HG03108 (cell line): Measurements from ENCODE around the gene SEPTIN3.
A peak's percentile ranks its signal among the peaks of the same experiment; 100 is the strongest.
"Not testable (repeated sequence)": the region's sequence is repeated elsewhere in the genome, so short reads cannot be mapped to it uniquely, and the experiment has no call there.

Experiments
- ATAC-seq: cut with Tn5 transposase; IDR thresholded peaks from one replicate; pipeline ENCODE4 v1.9.1; 2021; ENCODE audit warnings: moderate library complexity; ENCODE audit not compliant: unreplicated experiment

Gene SEPTIN3

DNA sequence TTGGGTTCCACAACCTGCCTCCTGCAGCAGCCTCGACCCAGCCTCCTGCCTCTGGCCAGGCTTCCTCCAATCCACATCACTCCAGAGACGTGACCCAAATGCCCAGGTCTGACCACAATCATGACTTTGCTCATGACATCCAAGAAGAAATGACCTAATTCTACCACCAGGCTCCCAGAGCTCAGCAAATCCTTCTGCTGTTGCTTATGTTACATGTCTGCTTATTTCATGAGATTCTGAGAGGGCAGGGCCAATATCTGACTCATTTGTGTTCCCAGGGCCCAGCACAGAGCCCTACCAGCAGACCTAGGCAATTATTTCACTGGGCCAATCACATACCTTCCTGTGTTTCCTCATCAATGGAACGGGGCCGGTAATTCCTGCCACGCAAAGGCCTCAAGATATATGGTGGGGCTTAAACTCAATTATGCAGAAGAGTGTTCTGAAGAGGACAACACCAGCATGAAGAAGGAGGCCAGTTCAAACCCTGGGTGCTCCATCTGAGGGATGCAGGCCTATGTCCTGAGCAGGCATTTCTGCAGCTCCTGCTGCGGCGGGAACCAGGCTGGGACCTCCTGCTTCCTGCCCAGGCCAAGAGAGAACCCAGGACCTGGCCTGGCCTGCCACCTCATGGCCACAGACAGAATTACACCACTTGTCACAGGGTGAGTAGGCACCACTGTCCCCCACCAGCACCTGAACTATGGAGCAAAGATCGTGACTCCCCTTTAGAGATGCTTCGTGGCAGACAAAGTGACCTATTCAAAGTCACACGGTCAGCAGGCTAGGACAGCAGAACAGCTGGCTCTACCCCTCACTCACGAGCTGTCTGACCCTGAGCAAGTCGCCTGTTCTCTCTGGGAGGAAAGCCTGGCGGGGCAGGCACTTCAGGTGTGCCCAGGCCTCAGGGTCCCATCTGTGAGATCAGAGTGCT is 28.1 kb upstream of the SEPTIN3 start:
- no peak for ATAC-seq

DNA sequence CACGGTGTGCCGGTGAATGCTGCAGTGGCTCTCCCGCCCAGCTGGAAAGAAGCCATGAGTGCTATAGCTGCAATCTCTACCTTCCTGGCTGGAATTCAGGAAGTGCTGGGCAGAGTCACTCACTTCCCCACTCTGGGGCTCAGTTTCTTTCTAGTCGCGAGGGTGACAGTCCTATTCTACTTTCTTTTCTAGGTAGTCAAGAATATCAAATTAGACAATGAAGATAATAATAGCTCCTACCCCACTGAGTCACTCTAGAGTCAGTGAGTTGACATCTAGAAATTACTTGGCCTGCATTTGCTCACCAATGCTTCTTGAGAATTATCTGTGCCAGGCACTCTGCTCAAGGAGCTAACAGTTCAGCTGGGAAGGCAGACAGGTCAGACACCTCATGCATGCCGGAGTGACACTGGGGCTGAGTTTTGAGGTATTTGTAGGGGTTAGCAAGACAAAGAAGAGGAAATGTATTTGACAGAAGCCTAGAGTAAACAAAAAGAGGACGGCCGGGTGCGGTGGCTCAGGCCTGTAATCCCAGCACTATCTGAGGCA is 25.5 kb upstream of the SEPTIN3 start:
- ATAC-seq, result no peak

DNA sequence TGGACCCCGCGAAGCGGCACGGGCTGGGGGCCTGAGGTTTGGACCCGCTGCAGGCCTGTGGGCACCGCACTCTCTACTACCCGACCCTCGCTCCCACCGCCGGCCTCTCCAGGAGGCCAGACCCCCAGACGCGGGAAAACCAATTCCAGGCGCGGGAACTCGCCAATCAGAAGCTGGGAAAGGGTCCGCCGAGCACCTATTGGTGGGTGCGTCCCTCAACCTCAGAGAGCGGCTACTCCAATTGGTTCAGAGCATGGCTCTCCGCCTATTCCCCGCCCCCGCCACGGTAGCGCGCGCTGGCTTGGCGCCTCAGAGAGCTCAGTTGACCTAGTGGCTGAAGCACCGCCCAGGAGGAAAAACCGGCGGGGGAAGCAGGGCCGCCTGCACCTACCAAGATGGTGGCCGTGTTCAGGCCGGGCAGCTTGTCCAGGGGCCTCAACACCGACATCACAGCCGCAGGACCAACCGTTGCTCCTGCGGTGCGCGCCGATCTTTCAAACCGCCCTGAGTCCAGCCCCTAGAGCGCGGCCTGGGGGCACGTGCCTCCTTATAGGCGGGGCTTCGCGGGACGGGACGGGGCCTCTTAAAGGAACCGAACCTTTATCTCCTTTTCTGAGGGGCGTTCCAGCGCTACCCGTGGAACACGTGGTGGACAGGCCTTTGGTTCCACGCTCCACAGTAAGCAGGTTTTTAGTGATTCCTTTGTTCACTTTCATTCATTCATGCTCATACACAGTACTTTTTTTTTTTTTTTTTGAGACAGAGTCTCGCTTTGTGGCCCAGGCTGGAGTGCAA is 22.4 kb upstream of the SEPTIN3 start, which contains the start of gene CENPM:
TSS of gene CENPM (minus strand) at position 524 of the 795 bp plus-strand sequence. CDS start at position 448, 76 bp downstream.
- ATAC-seq, result peak; percentile 59

GRCh38 chr22:41947424-41948080 is 21.7 kb upstream of the SEPTIN3 start:
- ATAC-seq, result no peak

DNA sequence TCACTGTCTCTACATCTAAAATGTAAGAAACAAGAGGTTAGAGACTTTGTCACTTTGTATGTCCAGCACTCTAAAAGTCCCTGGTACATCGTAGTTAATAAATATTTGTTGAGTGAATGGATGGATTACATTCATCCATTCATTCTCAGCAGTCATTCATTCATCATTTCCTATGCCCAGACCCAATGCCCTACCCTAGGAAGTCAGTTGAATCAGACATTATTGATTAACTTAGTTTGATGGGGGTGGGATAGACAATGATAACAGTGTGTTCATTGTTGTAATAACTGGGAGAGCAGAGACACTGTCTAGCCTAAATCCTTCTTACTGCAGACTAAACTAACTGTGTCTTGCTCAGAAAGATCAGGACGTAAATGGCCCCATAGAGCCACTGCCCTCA is 21.1 kb upstream of the SEPTIN3 start:
- no peak for ATAC-seq

DNA sequence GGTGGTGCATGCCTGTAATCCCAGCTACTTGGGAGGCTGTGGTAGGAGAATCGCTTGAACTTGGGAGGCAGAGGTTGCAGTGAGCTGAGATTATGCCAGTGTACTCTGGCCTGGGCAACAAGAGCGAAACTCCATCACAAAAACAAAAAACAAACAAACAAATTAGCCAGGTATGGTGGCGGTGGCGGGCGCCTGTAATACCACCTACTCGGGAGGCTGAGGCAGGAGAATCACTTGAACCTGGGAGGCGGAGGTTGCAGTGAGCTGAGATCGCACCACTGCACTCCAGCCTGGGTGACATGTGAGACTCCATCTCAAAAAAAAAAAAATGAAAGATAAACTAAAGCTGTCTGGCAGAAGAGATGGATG is 20.3 kb upstream of the SEPTIN3 start:
- not testable (repeated sequence) for ATAC-seq

GRCh38 chr22:41949297-41949965 is 19.8 kb upstream of the SEPTIN3 start:
- ATAC-seq, result no peak

- ATAC-seq, result no peak
Measured at GRCh38 chr22:41951898-41952474, 17.3 kb upstream of the SEPTIN3 start, which contains the start of gene SMIM45. Gene SMIM45 (plus strand): TSS chr22:41952150.

GRCh38 chr22:41952713-41953112 is 16.5 kb upstream of the SEPTIN3 start:
- ATAC-seq, result no peak

GRCh38 chr22:41957941-41958556 is 11.2 kb upstream of the SEPTIN3 start:
- no peak for ATAC-seq

DNA sequence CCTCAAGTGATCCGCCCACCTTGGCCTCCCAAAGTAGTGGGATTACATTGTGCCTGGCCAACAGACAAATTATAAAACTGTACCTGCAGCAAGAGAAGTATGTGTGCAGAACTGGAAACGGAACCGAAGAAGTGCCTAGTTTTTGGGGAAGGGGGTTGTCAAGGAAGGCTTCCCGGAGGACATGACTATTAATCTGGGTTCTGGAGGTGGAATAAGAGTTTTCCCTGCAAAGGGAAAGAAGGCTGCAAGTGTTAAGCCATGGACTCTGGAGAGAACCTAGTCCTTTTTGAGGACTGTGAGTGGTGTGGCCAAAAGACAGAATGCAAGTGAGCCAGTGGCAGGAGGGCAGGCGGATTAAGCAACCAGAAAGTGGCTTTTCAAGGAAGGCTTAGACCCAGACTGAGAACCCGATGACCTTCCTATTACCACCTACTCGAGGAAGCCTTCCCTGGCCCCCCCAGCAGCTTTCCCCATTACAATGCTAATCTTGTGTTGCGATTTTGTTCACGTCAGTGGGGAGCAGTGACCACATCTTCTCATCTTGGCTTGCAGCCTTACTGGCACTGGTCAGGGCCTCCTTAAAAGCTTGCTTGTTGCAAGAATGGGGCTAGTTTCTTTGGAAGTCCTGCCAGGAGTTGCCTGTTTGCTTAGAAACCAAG is 5.7 kb upstream of the SEPTIN3 start:
- no peak for ATAC-seq

DNA sequence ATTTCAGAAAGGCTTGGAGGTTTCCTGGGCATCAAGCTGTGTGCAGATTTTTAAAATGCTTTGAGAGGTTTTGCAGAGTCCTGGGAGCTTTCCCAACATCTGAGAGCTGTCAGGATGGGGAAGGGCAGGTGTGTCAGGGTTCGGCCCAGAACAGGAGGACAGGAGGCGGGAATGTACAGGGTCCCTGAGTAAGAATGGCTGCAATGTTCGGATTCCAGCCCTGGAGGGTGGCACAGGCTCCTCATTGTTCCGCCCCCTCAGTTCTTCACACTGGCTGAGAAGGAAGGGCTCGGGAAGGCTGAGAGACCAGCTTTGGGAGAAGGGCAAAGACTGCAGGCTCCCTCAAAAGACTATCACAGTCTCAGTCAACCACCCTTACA is 5.1 kb upstream of the SEPTIN3 start:
- no peak for ATAC-seq

DNA sequence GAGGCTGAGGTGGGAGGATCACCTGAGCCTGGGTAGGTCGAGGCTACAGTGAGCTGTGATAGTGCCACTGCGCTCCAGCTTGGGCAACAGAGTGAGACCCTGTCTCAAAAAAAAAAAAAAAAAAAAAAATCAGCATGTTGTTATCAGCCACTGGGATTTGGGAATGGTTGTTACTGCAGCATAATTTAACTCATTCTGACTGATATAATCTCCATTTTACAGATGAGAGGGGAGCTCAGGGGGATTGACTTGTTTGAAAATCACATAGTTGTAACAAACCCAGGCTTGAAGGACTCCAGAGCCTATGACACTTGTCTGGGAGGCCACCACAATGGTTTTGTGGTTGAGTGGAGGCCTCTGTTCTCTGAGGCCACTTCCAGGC is 3.0 kb upstream of the SEPTIN3 start:
- ATAC-seq, result no peak

DNA sequence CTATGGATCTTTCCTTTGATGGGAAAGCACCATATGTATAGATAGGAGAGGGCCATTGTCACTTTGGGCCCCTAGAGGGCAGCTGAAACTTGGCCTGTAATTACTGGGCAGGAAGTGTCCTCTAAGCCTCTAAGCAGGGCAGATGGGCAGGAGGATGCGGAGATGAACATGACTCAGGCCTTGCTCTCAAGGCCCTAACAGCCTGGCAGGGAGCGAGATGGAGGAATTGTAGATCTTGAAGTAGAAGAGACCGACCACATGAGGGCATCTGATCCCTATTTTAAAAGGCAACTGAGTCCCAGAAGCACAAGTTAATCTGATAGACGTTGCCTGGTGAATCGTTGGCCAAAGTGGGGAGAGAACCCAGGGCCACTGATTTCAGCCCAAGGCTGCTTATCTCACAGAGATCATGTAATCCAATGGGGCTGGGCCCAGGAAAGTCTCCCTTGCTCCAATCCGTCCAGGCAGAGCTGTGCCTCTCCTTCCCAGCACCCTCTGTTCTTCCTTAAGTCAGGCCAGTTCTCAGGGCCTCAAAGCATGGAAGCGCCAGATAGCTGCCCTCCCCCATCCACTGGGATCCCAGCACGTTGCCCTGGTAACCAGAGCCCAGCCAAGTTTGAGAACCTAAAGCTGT is 2.5 kb upstream of the SEPTIN3 start:
- no peak for ATAC-seq

DNA sequence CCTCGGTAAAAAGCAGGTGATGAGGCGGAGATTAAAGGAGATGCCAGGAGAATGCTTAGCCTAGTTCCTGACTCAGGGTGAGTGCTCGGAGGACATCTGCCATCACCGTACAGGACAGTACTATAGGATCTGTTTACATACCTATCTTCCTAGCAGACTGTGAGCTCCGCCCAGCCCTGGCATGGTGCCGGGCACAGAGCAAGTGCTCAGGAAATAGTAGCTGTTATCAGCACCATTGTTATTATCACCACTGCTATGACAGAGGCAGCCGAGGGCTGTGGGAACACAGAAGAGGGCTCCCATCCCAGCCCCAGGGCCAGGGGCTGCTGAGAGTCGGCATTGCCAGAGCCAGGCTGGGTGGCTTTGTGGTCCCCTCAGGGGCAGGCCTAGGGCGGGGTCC is 642 bp upstream of the SEPTIN3 start:
- no peak for ATAC-seq

DNA sequence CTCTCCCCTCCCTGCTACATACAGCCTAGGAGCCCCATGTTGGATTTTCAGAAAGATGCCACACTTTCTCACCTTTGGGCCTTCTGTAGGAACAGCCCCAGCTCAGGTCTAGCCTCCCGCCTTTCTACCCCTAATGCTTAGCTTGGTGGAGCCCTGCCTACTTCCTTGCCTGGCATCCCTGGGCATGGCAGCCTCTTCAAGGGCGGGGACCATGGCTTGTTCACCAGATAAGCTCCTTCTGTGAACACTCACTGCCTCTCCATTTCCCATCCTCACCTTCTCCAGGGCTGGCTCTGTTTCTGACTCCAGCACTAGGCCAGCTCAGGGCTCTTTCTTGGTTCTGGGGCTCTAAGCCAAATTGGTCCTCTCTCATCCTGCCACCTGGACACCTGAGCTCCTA is 1.4 kb downstream of the SEPTIN3 start:
- ATAC-seq, result no peak

- no peak for ATAC-seq
Measured at GRCh38 chr22:41971431-41971830, 2.2 kb downstream of the SEPTIN3 start.

- ATAC-seq, result no peak
Measured at GRCh38 chr22:41974691-41975290, 5.5 kb downstream of the SEPTIN3 start.
